Mammary epithelial cell (primary cell): ENCODE results near the gene MARCHF10.

ENCODE experiments used
- EZH2 ChIP-seq: IDR thresholded peaks from 2 replicates; pipeline ENCODE4 v1.6.1; 2012; ENCODE audit warnings: low read length, inconsistent platforms, borderline replicate concordance
- TF ChIP-seq, protein P1 (sequence below), 2 donors: IDR thresholded peaks in 1 of 2; conservative IDR thresholded peaks in 1 of 2; 2 replicates each; pipeline ENCODE4 v1.5.1; 2011 to 2012; ENCODE audit warnings: inconsistent platforms in 2 of 2, low read length in 2 of 2, mild to moderate bottlenecking in 2 of 2, control low read depth in 1 of 2, low read depth in 1 of 2; ENCODE audit not compliant: insufficient read depth in 1 of 2; ENCODE audit errors: extremely low read depth in 1 of 2

DNA sequence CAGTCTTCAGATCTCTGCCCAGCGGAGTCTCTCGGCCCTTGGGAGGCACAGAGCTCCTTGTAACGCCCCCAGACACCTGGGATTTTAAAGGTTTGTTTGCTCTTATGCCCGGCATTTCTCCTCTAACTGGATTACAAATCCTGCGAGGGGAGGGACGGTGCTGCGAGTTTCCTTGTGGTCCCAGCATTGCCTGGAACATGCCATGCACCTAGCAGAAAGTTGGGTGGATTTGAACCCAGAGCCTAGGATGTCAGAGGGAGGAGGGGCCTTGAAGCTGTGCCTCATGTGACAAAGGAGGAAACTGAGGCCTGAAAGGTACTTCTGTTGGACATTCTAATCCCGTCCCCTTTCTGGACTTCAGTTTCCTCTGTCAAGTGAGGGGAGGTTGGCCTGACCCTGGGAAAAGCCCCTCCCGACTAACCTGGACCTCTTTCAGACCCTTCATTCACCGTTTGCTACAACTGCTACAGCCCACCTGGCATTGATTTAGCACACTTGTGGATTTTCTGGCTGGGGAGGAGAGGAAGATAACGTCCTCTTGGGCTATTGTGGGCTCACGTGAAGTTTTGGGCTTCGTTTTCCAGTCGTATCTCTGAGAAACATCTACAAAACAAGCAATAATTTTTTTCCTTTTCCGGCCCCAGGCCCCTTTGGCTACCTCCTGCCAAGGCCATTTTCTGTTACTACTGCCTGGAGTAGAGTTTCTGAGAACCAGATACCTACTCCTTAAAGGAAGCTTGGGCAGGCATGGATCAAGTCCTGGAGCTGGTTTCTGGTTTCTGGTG lies 149.8 kb downstream of the MARCHF10 start:
- TF ChIP-seq, protein P1, sequence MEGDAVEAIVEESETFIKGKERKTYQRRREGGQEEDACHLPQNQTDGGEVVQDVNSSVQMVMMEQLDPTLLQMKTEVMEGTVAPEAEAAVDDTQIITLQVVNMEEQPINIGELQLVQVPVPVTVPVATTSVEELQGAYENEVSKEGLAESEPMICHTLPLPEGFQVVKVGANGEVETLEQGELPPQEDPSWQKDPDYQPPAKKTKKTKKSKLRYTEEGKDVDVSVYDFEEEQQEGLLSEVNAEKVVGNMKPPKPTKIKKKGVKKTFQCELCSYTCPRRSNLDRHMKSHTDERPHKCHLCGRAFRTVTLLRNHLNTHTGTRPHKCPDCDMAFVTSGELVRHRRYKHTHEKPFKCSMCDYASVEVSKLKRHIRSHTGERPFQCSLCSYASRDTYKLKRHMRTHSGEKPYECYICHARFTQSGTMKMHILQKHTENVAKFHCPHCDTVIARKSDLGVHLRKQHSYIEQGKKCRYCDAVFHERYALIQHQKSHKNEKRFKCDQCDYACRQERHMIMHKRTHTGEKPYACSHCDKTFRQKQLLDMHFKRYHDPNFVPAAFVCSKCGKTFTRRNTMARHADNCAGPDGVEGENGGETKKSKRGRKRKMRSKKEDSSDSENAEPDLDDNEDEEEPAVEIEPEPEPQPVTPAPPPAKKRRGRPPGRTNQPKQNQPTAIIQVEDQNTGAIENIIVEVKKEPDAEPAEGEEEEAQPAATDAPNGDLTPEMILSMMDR (conservative IDR thresholded peaks at IDR 0.05 in 1 of 2, IDR thresholded peaks at IDR 0.05 in 1 of 2; ENCODE audit: extremely low read depth in 1 of 2, insufficient read depth in 1 of 2, low read depth in 1 of 2, low read length in 2 of 2): no peak
- no peak for TF ChIP-seq EZH2
